CD4-positive, alpha-beta T cell treated with Interleukin-15 for 4 hours (primary cell): ENCODE results near the gene PTPRK.

Experiments used
- DNase-seq: peaks from one replicate; pipeline ENCODE4 v3.0.0-alpha.2; 2020; ENCODE audit warnings: low spot score

Gene PTPRK

DNA sequence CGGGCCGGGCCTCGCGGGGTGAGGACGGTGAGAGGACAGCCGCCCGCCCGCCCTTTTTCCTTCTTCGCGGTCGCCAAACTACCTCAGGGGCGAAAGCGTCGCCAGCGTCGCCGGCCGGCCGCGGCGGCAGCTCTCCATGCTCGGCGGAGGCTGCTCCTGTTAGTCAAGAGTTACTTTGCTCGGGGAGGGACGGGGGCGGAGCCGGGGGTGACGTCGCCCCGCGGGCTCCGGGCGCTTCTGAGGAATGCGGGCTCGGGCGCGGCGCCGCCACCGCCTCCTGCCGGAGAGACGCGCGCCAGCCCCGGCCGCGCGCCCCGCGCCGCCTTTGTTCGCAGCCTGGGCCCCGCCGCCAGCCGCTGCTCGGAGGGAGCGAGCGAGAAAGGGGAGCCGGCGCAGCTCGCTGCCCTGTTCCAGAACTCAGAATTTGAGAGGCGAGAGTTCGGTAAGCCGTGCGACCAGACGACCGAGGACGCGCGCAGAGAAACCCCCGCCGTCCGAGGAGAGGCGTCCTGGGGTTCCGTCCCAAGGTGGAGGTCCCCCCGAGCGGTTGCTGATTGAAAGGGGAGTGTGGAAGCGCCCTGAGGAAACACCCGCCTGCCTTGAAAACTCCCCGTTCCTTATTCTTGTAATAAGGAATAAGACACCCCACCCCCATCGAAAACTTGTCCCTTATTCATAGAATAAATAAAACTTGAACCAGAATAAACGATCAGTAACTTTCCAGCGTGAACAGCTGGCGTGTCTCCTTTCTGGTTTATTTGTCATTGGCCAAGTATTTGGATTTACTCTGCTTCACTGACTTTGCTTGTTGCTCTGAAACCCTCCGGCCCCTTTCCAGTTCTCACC lies at the start of gene PTPRK:
TSS of gene PTPRK (minus strand) at position 164 of the 846 bp plus-strand sequence. CDS start 241 bp downstream, outside the sequence.
- DNase-seq: peak; percentile 76

DNA sequence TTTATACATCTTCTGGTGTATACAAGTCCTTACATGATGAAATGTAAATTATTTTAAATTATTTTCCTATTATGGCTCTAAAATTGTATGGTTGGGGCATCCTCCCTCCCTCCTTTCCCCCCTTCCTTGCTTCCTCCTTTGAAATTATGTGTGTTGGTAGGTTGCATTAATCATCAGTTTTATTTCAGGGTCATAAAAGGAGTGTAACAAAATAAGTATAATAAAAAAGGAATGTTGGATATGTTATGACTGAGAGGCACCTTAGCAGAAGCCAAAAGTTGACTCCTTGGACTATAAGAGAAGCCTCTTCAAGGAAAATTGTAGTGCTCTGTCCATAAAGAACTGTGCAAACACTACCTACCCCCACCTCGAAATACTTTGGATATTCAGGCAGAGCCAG lies 46.6 kb upstream of the PTPRK start:
- no peak for DNase-seq

DNA sequence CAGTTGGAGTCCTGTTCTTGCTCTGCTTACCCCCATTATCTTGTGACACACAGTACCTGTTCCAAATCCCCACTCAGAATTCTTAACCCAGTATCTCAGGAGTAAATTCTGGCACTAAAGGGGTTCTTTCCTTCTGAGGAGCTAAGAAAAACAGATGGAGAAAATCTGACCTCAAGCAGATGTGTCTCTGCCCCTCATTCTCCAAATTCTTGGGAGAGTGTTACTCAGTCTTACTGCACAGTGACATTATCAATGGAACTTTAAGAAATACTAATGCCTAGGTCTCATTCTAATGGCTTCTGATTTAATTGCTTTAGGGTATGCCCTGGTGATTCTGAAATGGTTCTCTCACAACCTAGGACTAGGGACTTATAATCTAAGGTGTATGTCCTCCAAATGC lies 40.6 kb upstream of the PTPRK start:
- DNase-seq: no peak

DNA sequence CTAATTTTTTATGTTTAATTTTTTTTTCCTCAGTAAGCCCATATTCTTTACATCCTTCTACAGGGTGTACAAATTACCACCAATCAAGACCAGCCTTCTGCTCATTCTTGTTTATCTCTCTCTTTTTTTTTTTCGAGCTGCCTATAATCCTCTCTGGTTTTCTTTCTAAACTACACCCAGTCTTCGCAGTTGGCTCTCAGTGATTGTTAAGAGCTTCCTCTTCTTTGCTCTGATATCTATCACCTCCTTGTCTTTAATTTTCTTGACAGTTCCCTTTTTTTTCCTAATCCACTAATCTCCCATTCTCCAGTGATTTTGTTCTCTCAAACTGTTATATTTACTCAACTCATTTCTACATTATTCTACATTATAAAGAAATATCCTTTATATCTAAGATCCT lies 38.5 kb upstream of the PTPRK start:
- DNase-seq: no peak

DNA sequence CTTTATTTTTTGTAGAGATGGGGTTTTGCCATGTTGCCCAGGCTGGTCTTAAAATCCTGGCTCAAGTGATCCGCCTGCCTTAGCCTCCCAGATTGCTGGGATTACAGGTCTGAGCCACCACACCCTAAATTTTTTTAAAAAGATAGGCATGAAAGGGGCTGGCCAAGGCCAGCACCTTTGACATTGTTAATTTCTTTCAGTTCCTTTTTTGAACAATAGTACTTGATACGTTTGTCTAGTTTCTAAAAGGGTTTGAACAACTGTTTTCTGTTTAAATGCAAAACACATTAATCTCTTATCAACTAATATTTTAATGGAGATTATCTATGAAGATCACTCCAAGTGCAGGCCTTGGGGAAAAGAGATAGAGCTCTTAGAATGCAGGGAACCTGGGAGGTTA lies 37.6 kb upstream of the PTPRK start:
- no peak for DNase-seq

DNA sequence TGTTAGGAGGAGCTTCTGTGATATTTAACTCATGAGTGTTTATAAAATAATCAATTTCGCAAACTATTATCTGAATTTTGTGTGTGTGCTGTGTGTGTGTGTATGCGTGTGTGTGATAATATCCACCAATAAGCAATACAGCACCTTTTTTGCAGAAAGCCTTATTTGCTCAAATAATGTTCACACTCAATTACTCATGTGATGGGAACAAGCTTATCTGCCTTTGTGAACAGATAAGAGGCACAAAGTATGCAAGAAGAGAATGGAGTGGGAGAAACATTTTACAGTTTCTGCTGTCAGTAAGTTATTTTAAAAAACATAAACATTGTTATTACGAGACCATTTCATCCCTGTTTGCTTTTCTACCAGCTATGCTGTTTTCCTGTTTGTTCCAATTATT lies 36.7 kb upstream of the PTPRK start:
- DNase-seq: no peak

DNA sequence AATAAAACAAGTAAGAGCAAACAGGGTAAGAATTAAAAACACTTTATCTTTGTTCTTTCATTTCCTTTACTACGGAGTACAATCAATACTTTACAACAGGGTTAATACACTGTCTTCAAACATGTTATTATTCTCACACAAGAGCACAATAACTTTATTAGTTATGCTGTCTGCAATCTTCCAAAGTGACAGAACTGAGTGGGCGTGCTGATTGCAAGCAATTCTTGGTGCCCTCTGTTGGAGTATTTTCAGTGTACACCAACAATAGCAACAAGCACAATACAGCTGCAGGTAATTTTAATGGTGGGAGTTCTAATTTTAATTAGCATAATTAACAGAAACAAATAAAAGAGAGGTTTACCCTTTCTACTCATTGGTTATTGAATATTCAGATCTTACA lies 33.9 kb upstream of the PTPRK start:
- no peak for DNase-seq

DNA sequence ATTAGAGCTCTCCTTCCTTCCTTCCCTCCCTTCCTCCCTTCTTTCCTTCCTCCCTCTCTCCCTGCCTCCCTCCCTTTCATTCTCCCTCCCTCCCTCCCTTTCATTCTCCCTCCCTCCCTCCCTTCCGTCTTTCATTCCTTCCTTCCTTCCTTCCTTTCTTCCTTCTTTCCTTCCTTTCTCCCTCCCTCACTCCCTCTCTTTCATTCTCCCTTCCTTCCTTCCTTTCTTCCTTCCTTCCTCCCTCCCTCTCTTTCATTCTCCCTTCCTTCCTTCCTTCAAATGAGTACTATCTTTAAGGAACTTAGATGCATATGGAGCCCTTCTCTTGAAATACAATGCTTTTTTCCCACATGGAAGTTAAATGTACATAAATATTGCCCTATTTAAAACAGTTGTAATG lies 20.9 kb upstream of the PTPRK start:
- DNase-seq: no peak

DNA sequence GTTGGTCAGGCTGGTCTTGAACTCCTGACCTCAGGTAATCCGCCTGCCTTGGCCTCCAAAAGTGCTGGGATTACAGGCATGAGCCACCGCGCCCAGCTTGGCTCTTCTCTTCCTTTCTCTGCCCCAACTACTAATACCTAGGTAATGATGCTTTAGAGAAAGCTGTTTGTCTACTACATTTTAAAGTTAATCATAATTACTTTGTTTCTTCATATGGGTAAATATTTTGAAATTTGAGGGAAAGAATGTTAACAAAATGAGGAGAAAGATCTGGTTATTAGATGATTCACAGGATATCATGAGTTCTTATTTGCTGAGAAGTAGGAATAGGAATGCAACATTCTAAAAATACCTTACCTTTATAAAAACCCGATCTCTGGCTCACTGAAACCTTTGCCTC lies 18.4 kb upstream of the PTPRK start:
- no peak for DNase-seq

DNA sequence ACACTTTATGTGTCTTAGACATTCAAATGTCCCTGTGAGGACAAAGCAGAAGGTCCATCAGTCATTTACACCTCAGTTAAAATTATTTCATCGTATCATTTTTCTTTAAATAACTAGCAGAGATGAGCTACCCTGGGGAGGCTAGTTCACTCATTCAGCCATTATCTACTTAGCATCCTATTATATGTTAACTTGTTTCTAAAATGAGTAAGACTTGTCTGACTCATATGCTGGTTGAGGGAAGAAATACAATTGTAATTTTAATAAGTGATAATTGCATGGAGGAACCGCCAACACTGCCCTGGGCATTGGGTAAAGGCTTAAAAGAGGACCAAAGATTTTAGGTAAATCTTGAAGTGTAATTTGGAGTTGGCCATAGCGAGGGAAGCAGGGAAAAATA lies 12.4 kb upstream of the PTPRK start:
- no peak for DNase-seq

DNA sequence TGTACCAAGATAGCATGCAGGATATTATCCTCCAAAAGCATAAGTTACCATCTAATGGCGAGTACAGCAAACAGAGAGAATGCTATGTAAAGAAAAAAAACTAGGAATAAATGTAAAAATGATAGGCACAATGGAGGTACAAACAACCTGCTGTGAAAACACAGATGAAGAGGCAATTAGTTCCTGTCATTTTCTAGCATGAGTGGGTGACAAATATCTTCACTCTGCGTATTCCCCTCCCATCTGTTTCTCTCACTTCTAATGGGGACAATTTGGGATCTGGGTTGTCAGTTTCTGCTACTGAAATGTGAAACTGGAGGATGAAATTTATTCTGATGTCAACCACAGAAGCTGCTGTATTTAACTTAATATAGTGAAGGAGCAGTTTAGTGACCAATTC lies 11.7 kb upstream of the PTPRK start:
- no peak for DNase-seq

DNA sequence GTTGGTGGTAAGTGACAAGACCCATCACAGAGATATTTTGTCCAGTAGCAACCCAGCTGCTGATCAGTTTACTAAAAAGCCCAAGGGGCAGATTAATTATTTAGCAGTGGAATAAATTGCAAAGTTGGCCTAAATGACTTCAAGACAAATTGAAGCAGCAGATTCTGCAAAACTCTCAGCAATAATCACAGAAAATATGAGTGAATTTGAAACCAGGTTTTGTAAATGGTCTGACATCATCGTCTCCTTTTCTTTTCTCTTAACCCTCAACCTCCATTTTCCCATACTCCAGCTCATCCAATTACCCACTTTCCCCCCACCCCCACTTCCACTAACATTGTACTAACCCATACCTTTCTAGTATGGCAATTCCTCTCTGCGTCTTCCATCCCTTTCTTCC lies 11.3 kb upstream of the PTPRK start:
- DNase-seq: no peak

DNA sequence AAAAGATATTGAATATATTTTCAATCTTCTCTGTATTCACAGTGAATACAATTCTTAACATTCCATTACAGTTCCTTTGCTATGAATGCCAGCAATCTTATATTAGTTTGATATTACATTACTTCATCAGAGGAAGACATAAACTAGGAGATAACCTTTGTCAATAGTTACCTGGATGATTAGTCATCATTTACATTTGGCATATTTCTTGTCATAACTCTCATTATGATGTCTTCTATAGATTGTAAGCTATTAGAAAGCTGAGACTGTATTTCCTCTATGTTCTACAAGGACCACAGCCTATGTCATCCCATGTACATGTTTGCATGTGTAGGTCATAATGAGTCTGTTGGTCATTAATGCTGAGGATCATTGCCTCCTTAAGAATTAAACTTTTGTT lies 7.8 kb upstream of the PTPRK start:
- DNase-seq: no peak

DNA sequence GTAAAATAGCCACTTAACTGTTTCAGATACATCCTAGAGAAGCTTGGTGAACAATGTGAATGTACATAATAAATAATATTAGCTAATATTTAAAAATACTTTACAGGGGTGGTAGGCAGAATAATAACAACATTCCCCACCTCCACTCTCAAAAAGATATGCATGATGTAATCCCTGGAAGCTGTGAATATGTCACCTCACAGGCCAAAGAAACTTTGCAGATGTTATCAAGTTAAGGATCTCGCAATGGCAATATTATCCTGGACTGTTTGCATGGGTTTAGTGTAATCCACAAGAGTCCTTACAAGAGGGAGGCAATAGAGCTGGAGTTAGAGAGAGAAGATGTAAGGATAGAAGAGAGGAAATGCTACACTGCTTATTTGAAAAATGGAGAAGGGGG lies 7.0 kb upstream of the PTPRK start:
- no peak for DNase-seq

DNA sequence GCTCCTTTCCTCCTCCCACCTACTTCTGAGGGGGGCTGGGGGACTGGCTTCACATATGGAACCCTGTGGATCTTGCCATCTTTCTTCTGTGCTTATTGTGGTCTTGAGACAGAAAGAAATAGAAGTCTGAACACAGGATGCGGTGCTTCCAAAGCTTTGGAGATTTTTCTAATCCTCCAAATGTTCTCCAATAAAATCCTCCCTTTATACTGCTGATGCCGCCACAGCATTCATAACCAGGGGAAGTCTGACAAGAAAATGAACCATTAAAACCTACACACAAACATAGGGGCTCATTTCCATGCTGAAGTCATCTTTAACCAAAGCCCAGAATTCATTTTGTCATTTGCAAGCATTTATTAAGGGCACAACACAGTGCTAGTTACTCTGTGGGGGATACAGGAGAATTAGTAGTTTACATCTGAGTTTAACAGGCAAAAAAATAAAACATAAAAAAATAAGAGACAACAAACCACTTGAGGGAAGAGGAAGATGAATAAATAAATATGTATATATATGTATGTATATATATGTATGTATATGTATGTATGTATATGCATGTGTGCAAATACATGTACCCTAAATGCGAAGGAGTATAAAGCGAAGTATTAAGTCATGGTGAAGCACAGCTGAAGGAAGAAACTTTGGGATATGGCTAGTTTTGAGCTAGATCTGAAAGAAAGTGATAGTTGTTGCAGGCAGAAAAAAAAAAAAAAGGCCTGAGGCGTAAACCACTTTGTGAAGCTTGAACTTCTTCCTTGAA lies 5.9 kb upstream of the PTPRK start:
- DNase-seq: no peak

DNA sequence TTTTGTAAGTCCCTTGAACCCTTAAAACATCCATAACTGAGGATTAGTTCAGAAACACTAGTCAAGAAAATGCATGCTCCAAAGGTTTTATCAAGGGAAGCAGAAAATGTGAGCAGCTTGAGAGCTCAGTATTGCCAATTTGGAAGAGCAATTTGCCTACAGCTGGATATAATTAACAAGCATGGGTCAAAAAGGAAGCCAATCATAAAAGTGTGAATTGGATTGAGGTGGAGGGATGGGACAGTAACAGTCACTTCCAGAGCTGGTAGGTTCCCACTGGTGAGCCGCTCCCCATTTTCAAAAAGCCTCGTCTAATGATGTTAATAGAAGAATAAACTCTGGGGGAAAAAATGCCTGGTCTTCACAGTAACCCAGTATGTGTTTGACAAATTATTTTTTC lies 5.0 kb upstream of the PTPRK start:
- no peak for DNase-seq

DNA sequence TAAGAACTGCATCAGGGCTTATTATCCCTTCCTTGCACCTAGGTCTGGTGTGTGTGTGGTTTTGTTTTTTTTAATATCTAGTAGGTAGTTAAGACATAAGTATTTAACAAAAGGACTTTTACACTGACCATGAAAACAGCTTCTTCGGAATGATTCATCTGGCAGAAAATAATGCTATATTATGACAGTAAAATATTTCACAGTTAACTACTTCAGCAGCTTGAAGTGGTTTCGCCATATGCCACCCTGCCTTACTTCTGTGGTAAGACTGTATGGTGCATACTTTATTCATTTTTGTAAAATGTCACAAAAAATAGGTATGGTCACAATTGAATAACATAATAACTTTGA lies 858 bp upstream of the PTPRK start:
- DNase-seq: no peak

DNA sequence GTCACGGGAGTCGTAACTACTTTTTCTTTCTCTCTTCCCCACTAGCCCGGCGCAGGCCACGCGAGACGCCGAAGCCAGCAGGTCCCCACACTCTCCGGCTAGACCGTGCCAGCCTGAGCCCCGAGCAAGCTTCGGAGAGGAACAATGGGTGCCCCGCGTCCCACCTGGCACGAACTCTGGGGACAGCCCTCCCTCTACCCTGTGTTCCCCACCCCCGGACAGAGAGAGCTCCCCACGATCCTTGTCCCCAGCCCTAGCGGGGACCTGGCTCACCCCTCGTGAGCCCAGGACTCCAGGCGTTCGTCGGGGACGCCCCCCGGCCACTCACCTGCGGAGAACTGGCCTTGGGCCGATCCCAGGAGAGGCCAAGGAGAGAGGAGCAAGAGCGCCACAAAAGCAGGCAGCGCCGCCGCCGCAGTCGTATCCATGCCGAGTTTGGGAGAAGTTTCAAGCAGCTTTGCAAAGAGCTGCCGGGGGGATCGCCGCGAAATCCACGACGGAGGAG lies 416 bp downstream of the PTPRK start:
- peak; percentile 23 for DNase-seq

DNA sequence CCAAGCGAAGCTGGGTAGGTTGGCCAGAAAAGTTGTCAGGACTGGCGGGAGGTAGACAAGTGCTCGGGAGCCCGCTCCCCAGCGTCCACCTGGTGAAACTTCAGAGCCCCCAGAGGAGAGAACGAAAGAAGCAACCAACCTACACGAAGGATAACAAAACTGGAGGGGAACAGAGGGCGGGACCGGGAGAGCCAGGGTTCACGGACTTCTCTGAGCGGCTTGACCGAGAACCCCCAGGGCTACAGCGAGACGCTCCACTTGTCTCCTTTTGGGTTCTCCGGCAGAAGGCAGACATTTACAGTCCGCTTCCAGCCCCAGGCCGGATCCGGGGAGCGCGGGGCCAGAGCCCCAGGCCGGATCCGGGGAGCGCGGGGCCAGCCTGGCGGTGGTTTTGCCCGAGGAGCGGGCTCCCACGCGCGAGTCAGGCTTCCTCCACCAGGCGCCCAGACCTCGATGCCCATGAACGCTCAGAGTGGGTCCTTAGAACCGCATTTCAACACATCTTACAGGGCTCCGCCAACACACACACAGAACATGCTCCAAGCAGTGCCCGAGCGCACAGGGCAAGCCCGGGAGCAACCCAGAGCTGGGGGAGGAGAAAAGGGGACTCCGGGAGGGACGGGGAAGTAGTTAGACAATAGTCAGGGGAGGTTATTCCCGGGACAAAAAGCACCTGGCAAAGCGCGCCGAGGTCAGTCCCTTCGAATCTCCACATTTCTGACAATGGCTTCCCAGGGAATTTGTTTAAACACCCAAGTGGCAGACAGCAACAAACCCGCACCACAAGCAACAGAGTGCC lies 1.1 kb downstream of the PTPRK start:
- no peak for DNase-seq

DNA sequence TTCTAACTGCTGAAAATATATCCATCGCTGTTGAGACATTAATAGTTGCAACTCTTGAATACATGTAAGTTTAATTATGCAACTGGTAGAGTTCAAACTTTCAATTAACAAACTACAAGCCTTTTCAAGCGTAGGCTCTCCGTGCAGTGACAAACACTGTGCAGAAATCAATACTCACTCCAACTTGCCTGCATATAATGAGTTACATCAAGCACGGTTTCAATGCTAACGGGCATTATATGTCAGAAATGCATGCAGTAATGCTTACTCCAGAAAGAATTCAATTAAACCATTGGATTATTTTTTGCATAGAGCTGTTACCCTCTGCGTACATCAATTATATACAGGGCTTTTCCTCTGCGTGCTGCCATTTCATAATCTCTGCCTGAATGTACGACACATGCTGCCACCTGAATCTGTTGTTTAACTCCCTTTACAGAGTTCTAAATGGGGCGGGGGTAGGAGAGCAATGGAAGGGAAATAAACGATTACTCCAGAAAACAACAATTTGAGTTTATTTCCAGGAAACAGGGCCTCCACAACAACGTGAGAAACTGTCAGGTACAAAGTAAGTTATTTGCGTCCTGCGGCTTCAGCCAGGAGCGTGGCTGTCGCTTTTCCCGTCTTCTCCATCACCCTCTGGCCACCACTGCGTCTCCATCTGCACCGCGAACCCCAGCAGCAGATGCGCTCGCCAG lies 1.8 kb downstream of the PTPRK start:
- DNase-seq: no peak

DNA sequence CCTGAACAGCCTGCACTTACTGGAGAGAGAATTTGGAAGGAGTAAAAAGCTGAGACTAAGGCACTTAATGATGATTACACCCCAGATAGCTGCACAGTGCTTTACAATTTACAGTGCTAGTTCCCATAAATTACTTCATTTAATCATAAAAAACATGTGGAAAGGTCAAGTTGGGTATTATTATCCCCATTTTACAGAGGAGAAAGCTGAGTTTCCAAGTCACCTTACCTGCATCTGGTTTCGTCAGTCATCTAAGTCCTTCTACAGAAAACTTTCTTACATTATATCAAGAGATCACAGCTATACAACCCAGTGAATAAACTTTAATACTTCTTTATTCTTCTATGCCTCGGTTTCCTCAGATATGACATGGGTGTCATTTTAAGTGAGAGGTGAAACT lies 3.3 kb downstream of the PTPRK start:
- DNase-seq: no peak

DNA sequence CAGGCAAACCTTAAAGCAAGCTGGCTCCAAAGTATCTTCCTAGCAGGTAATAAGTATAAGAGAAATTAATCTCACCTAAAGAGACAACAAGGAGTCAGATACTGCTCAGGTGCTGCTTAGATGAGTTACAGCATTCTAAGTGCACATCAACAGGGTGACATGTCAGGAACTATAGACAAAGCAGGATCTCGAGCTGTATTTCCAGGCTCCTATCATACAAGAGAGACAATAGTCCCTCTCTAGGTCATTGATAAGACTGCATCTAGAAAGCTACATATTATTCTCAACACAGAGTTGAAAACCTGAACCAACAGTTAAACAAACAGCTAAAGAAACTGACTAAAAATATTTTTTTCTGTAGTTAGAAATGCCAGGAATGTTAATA lies 3.9 kb downstream of the PTPRK start:
- no peak for DNase-seq
